K562 (cell line): ENCODE results near the gene ADAR. TPM values are rescaled to one million over a fixed set of nuclear protein-coding genes. Genes with fewer than 3 reads are reported as not detected.

Source experiments
- CGGBP1 ChIP-seq: fragments of 250-450 bp; sonication (Bioruptor Pico); IDR thresholded peaks from 2 replicates; pipeline ENCODE4 v1.9.0; 2021; ENCODE audit warnings: mild to moderate bottlenecking
- DLX4 ChIP-seq: fragments of 250-450 bp; sonication (Bioruptor Pico); IDR thresholded peaks from 2 replicates; pipeline ENCODE4 v1.6.1; 2021; ENCODE audit warnings: mild to moderate bottlenecking
- E2F8 ChIP-seq: fragments of 450-650 bp; IDR thresholded peaks from 2 replicates; pipeline ENCODE4 v1.7.1; 2018; ENCODE audit warnings: mild to moderate bottlenecking, low read depth; ENCODE audit not compliant: partially characterized antibody
- EZH2 ChIP-seq: IDR thresholded peaks from 2 replicates; pipeline ENCODE4 v1.6.1; 2012; ENCODE audit warnings: low read depth, mild to moderate bottlenecking, inconsistent platforms, low read length, borderline replicate concordance
- HES1 ChIP-seq: fragments of 450-650 bp; IDR thresholded peaks from 2 replicates; pipeline ENCODE4 v1.6.1; 2016; ENCODE audit warnings: low read depth, mild to moderate bottlenecking, moderate library complexity
- KAT2B ChIP-seq: IDR thresholded peaks from one replicate; pipeline ENCODE4 v1.6.1; 2012; ENCODE audit warnings: low read depth, mild to moderate bottlenecking, control low read depth, inconsistent platforms, low read length, moderate library complexity
- KLF1 ChIP-seq: fragments of 450-650 bp; IDR thresholded peaks from 2 replicates; pipeline ENCODE4 v1.6.1; 2016; ENCODE audit warnings: missing genetic modification characterization, missing compliant biosample characterization
- NCOA2 ChIP-seq, 2 experiments: fragments of 450-650 bp; IDR thresholded peaks; 2 replicates each; pipeline ENCODE4 v1.6.1; 2018; ENCODE audit warnings: mild to moderate bottlenecking in 2 of 2, moderate library complexity in 1 of 2; ENCODE audit not compliant: partially characterized antibody in 2 of 2
- NFIC ChIP-seq: fragments of 450-650 bp; IDR thresholded peaks from 2 replicates; pipeline ENCODE4 v1.6.1; 2017; ENCODE audit warnings: mild to moderate bottlenecking, inconsistent platforms
- NKRF ChIP-seq: fragments of 450-650 bp; IDR thresholded peaks from 2 replicates; pipeline ENCODE4 v1.6.1; 2016; ENCODE audit warnings: borderline replicate concordance
- PCBP2 ChIP-seq: fragments of 200-400 bp; formaldehyde crosslinking; IDR thresholded peaks from 2 replicates; pipeline ENCODE4 v1.6.1; 2018; ENCODE audit warnings: low read length, low read depth, mild to moderate bottlenecking, moderate library complexity; ENCODE audit not compliant: poor library complexity, severe bottlenecking
- POLR2H ChIP-seq: IDR thresholded peaks from 2 replicates; pipeline ENCODE4 v1.6.1; 2016; ENCODE audit warnings: missing genetic modification characterization, low read depth, mild to moderate bottlenecking, control low read depth, missing compliant biosample characterization, moderate library complexity
- RUNX1 ChIP-seq: sonication (generic); IDR thresholded peaks from 2 replicates; pipeline ENCODE4 v1.6.1; 2016; ENCODE audit warnings: antibody characterized with exemption, low read depth
- TOE1 ChIP-seq, 2 experiments: fragments of 450-650 bp in 1 of 2; sonication (generic) in 1 of 2; formaldehyde crosslinking in 1 of 2; IDR thresholded peaks; 2 replicates each; pipeline versions ENCODE4 v1.7.1 to v1.8.0; 2016 to 2022; ENCODE audit warnings: borderline replicate concordance in 2 of 2, mild to moderate bottlenecking in 2 of 2, antibody characterized with exemption in 1 of 2, inconsistent platforms in 1 of 2, low read depth in 1 of 2, missing genetic modification reagents in 1 of 2, moderate library complexity in 1 of 2
- YY1 ChIP-seq, 3 experiments: IDR thresholded peaks; 2 replicates each; pipeline ENCODE4 v1.6.1; 2011; ENCODE audit warnings: low read length in 2 of 3, mild to moderate bottlenecking in 2 of 3, moderate library complexity in 2 of 3, borderline replicate concordance in 1 of 3, control low read depth in 1 of 3, low read depth in 1 of 3; ENCODE audit not compliant: insufficient read depth in 3 of 3, insufficient replicate concordance in 2 of 3, control insufficient read depth in 1 of 3, insufficient read length in 1 of 3; ENCODE audit errors: extremely low read depth in 1 of 3
- ZBTB26 ChIP-seq: fragments of 450-650 bp; formaldehyde crosslinking; IDR thresholded peaks from 2 replicates; pipeline ENCODE4 v1.4.0; 2022; ENCODE audit warnings: missing genetic modification characterization
- ZNF133 ChIP-seq: fragments of 250-450 bp; sonication (Bioruptor Pico); IDR thresholded peaks from 2 replicates; pipeline ENCODE4 v1.4.0; 2020; ENCODE audit warnings: mild to moderate bottlenecking
- polyA plus RNA-seq, 8 experiments: library from polyadenylated mRNA; depleted of rRNA in 4 of 8; stranded (reverse) in 5 of 8; unstranded in 3 of 8; fragments of >200 nt; fragmentation: Nextera tagmentation in 2 of 8; fragmentation: Illumina TruSeq in 1 of 8; extraction: Ambion mirVana in 2 of 8; extraction: Trizol in 1 of 8; gene quantifications; 2 replicates each; pipeline versions ENCODE4 v1.2.1 to v1.2.3, GENCODE V29; 2011 to 2014; ENCODE audit warnings: inconsistent platforms in 1 of 8, missing spikeins in 1 of 8
- total RNA-seq, 7 experiments: library from RNA; depleted of rRNA in 6 of 7; stranded (reverse); fragments of >200 nt in 6 of 7; fragmentation: Illumina TruSeq in 2 of 7; extraction: Trizol in 2 of 7; gene quantifications; 2 replicates each; pipeline versions ENCODE4 v1.2.1 to v1.2.3, GENCODE V29; 2011 to 2021; ENCODE audit warnings: low replicate concordance in 1 of 7

ADAR gene
- total and polyA plus RNA-seq, 9 of the 15 experiments (the other 6 are each of a cell fraction or from before 2014, with no cell fraction given): 30.1 to 123 (median 60.2) TPM

GRCh38 chr1:154607609-154608396 is at the start of gene ADAR (continued):
- TF ChIP-seq NKRF (peak; percentile 58), RUNX1 (no peak), NFIC (no peak), KAT2B (no peak), TOE1 (IDR thresholded peaks at IDR 0.05; ENCODE audit: borderline replicate concordance) (no peak), TOE1 (CRISPR knock-in tag; IDR thresholded peaks at IDR 0.05; ENCODE audit: borderline replicate concordance, low read depth) (no peak), HES1 (no peak), POLR2H (tag) (0 out of 2 replicates have a peak, but pooled peaks have one; percentile 43), PCBP2 (no peak), EZH2 (no peak), YY1 (IDR thresholded peaks at IDR 0.05; ENCODE audit: borderline replicate concordance in 1 of 3, control insufficient read depth in 1 of 3, extremely low read depth in 1 of 3, insufficient read depth in 3 of 3, insufficient read length in 1 of 3, insufficient replicate concordance in 2 of 3, low read depth in 1 of 3, low read length in 2 of 3) (peak; percentile 37 to 88 (median 82)), KLF1 (tag) (0 out of 2 replicates have a peak, but pooled peaks have one; percentile 47), NCOA2 (IDR thresholded peaks at IDR 0.05; ENCODE audit: partially characterized antibody in 2 of 2) (no peak), ZBTB26 (CRISPR knock-in tag) (peak; percentile 41; the same call in 1 of the 2 replicates), DLX4 (no peak), E2F8 (no peak), CGGBP1 (no peak), ZNF133 (CRISPR knock-in tag) (no peak)
